Medulla oblongata (tissue), 1 donor: ENCODE data around the gene NECTIN1.

Experiments used
- DNase-seq: peaks from one replicate; pipeline ENCODE4 v3.0.0-alpha.2; 2015; ENCODE audit errors: extremely low spot score

The NECTIN1 gene

GRCh38 chr11:119643212-119643875 lies 85.7 kb downstream of the NECTIN1 start:
- no peak for DNase-seq

GRCh38 chr11:119641983-119642745 lies 86.8 kb downstream of the NECTIN1 start:
- DNase-seq = peak; percentile 41

- DNase-seq = no peak
Measured at GRCh38 chr11:119640541-119640940, 88.5 kb downstream of the NECTIN1 start.

GRCh38 chr11:119639642-119640205 lies 89.3 kb downstream of the NECTIN1 start:
- no peak for DNase-seq

GRCh38 chr11:119638851-119639250 lies 90.1 kb downstream of the NECTIN1 start:
- DNase-seq = no peak

DNA sequence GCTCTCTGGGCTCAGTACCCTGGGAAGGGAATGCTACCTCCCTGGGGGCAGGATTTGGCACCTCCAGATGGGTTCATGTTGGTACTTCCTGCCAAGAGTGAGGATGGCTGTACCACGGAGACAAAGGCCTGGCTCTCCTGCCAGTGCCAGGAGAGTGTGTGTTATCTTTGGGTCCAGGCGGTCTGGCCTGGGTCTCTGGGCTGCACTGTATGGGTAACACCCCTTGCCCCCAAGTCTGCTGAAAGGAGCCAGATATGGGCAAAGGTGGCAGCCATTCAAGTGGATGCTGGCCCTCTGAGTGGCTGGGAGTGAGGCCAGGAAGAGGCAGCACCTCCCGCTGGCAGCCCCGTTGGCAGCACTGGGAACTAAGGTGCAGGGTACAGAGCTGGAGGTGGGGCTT lies 91.5 kb downstream of the NECTIN1 start:
- DNase-seq = no peak

DNA sequence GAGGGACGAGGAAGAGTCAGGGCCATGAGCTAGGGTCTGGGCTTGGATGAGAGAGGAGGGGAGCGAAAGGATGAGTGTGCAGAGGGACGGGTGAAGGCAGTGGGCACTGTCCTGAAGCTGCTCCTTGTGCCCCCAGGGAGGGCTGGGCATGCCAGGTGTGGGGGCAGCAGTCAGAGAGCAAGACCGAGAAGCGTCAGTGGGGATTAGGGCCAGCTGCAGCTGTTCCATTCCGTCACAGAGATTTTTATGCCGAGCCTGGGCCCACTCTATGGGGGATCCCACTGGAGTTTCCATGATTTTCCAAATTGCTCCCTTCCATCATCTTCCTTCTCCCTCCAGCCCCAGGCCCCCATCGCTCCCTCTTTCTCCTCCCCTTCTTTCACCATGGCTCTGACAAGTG lies 93.2 kb downstream of the NECTIN1 start:
- DNase-seq = no peak

- DNase-seq = no peak
Measured at GRCh38 chr11:119635041-119635740, 93.8 kb downstream of the NECTIN1 start.

DNA sequence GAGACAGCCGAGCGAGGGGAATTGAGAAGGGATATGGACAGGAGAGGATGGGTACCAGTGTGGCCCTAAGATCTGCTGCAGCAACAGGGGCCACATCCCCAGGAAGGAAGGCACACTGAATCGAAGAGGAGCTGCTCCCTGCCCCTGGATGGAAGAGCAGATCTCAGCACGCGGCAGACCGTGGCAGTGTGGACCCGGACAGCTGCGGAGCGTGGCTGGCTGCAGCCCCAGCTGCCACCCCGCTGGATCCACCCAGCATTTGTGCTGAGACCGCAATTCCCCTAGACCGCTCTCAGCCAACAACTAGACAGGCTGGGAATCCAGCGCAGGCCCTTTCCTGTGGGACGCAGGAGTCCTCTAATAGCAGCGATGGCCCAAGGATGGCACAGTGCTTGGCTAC lies 94.7 kb downstream of the NECTIN1 start:
- no peak for DNase-seq

- no peak for DNase-seq
Measured at GRCh38 chr11:119629834-119630624, 99.0 kb downstream of the NECTIN1 start.

- no peak for DNase-seq
Measured at GRCh38 chr11:119629085-119629484, 99.9 kb downstream of the NECTIN1 start.

DNA sequence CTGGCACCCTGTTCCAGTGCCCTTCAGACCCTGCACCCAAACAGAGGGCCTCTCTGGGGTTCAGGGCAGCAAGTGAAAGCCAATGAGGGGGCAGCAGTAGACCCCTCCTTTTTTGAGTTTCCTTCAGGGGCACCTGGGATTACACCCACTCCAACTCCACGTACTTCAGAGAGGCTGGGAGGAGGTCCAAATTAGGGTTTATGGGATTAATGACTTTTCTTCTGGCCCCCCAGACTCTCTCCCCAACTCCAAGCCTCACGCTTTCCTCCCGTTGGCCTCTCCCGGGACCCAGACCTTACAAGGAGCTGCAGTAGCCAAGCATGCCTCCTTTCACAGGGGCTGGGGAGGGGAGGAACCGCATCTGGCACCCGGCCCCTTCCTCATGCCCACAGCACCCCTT lies 101.7 kb downstream of the NECTIN1 start:
- DNase-seq = no peak

DNA sequence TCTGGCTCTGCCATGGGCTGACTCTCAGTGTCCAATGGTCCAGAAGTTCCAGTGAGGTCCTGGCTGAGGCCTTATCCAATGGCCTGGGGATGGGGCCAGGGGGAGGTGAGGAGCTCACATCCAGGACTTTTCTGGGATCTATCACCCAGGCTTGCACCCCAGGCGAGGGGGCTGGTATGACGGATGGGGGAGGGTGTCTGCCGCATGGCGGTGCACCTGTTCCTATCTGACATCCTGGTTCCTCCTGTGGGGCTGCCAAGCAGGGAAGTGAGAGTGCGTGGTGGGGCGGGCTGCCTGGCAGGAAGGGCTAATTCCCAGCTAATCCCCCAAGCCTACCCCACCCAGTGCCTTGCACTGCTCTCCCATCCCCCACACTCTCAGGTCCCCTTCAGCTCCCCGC lies 102.1 kb downstream of the NECTIN1 start:
- no peak for DNase-seq

GRCh38 chr11:119626197-119626841 lies 102.7 kb downstream of the NECTIN1 start:
- DNase-seq = no peak

- DNase-seq = no peak
Measured at GRCh38 chr11:119625206-119625978, 103.6 kb downstream of the NECTIN1 start.

- no peak for DNase-seq
Measured at GRCh38 chr11:119624629-119625028, 104.4 kb downstream of the NECTIN1 start.

GRCh38 chr11:119624102-119624615 lies 104.8 kb downstream of the NECTIN1 start:
- DNase-seq = no peak

- no peak for DNase-seq
Measured at GRCh38 chr11:119623682-119624081, 105.3 kb downstream of the NECTIN1 start.

DNA sequence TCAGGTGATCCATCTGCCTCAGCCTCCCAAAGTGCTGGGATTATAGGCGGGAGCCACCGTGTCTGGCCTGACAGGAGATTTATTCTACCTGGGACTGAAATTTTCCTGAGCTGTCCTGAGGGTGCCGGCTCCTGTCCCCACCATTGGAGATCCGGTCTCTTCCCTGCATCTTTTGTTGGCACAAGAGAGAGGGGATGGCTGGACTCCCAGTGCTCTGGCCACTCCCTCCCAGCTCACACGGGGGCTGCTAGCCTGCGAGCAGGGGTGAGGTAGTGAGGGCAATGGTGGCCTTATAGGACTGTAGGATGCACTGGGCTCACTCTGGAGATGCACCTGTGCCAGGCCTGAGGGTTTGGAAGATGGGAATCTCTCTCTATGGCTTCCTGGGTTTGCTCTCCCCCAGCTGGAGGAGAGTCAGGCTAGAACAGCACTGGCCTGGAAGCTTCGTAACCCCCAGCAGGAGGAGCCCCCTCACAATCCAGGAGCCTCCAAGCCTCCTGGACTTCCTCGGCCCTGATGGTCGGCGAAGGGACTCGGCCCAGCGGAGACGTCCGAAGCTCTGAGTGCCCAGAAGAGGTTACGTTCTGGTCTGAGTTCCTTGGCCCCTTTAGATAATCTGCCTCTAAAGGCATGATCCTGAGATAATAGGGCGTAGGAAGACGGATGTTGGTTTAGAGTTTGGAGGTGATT lies 106.4 kb downstream of the NECTIN1 start:
- DNase-seq = no peak

DNA sequence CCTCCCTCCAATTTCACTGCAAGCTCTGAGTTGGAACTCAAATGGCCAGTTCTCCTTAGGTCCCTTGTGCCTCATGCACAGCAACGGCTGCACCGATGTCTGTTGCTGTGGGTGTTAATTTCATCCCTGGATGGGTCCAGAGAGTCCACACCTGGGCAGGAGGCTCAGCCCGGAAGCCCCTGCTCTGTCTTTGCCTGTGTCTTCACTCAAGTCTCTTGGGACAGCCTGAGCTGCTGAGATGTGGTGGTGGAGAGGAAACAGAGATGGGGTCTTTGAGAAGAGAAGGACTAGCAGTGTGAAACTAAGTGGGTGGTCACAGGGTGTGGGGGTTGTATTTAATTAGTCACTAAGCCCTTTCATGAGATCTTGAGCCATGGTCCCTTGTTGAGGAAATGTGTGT lies 109.3 kb downstream of the NECTIN1 start:
- DNase-seq = no peak
